GM18861 (cell line): Measurements from ENCODE around the gene EXOSC9.

Experiments
- ATAC-seq: cut with Tn5 transposase; IDR thresholded peaks from one replicate; pipeline ENCODE4 v1.9.1; 2021; ENCODE audit not compliant: unreplicated experiment

EXOSC9 gene

DNA sequence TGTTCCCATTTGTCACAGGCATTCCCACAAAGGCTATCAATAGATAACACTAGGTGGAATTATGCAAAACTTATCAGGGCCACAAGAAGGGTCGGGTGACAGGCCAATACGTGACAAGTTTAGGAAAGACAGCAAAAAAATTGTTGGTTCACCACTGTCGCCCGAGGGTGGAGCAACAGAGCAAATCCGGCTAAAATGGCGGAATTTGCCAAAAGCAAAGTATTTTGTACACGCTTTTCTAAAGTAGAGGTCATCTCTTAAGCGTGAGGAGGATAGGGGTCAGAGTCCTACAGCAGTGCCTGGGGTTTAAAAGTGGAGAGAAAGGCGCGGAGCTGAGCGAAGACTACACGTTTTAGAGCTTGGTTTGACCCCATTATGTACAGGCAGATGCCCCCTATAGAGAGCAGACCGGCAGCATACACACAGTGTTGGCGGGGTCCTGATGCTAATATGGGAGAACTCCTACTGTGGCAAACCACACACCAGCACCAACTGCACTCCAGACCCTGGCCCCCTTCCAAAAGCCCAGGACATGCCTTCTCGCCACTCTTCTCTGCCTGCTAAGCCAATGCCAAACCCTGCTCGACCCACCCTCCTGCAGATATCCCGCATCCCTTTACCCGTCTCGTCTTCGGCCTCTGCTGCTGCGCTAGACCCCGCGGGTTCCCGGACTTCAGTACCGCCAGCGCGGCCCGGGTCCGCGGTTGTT, 21.8 kb downstream of the EXOSC9 start:
- peak; percentile 41 for ATAC-seq

DNA sequence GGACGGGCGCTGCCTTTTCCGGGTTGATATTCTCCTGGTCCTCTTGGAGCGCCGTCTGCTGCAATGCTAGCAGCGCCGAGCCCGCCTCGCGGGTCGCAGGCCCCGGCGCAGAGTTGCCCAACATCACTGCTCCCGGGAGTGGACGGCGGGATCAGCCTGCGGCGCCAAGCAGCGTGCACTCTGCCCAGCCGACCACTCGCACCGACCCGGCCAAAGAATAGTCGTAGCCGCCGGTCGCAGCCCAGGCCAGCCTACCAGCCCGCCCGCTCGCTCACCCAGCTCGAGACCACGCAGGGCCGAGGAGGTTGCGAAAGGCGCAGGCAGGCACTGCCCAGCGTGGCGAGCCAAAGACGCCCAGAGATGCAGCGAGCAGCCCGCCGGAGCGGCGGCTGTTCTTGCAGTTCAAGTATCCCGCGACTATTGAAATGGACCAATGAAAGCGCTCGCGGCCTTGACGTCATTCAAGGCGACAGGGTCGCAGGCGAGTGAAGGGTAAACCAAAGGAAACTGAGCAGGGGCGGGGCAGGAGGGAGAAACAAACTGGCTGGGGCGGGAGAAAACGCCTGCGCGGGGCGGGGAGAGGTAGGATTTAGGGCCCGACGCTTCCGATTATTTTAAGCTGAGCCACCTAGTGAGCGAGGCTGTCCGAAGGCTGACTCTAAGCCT, 22.5 kb downstream of the EXOSC9 start, which contains the start of gene CCNA2:
TSS of gene CCNA2 (minus strand) at position 379 of the 666 bp plus-strand sequence. CDS start at position 124, 255 bp downstream.
- ATAC-seq, result peak; percentile 89

DNA sequence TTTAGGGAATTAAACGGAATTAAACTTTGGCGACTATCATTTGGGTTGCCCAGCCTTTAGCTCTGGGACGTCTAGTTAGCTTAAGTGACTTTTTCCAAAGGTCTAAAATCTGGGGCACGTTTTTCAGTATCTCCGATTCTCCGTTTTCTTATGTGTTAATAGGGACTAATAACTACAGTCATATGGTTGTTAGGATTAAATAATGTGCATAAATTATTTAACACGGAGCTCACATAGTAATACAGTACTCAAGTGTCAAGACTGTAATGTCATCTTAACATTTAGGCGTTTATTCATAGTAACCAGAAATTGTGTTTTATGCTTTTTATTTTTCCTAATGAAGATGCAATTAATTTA, 23.0 kb downstream of the EXOSC9 start:
- ATAC-seq, result no peak

DNA sequence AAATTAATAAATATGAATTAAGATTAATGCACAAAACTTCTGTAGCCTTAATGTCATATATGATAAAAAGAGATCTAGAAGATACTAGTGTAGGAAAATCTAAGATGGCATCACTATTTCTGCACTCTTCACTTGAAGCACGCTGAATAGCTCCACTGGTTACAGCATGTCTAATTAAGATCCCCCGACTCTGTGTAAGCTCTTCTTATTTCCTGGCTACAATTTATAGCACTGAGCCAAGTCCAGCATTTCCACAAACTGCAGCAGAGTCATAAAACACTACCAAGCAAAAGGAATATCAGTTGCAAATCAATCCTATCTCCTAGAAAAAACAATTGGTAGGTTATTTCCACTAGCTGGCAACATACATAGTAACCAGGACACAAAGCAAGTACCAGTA, 23.8 kb downstream of the EXOSC9 start:
- no peak for ATAC-seq

DNA sequence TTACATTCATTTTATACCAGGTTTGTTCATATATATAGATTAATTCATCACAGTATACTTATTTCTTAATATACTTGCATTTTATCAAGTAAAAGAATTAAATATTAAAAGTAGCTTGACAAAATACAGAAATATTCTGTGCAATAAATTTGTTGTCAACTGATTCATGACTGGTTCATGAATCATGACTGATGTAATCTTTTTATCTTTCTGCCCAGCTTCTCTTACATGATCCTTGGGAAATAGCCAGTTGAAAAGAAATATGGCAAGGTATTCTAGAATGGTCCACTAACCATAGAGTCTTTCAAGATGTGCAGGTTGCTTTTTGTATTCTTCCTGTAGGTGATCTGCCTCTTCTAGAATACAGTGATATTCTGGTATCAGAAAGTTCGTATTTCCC, 26.7 kb downstream of the EXOSC9 start:
- no peak for ATAC-seq

DNA sequence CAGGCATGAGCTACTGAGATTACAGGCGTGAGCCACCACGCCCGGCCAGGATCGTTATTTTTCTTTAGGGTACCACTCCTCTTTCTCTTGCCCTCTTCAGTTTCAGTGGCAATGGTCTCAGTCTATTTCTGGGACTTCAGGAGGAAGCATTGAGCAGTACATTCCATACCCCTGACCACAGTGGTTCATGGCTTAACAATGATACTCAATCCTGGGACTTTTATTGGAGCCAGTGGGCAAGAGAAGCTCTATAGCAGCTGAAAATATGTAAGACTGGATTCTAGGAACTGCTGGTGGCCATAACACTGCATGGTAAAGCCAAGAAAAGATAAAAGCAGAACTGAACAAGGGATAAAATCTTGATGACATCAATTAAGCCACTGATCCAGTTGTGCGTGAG, 28.4 kb downstream of the EXOSC9 start:
- ATAC-seq, result no peak

DNA sequence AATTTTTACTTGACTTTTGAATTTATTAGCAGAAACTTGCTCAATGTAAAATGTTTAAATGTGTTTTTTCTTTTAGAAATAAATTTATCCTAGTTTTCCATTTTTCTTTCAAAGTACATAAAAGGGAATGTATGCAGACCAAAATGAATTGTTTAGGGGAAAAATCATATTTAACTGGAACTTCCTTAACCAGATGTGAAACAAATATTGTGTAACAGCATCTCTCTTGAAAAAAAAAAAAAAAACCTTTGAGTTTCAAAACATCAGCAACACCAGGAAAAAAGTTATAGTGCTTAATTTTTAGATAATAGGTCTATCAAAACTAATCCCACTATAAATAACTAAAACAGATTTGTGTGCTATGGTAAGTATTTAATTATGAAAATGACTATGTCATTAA, 37.0 kb downstream of the EXOSC9 start:
- no peak for ATAC-seq

DNA sequence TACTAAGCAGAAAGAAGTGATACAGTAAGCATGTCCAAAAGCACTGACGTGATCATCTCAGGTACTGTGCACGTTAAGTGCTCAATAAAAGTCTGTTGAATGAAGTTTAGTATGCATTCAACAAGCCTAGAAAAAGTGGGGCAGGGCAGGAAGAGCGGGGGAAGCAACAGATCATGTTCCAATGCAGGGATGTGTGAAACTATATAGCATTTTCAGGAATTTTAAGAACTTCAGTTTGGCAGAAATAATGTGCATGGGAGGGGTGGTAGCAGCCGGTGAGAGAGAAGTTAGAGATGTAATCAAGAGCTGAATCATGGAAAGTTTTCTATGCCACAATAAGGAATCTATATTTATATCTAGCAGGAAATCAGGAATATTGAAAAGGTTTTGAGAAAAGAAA, 41.7 kb downstream of the EXOSC9 start:
- ATAC-seq, result no peak

DNA sequence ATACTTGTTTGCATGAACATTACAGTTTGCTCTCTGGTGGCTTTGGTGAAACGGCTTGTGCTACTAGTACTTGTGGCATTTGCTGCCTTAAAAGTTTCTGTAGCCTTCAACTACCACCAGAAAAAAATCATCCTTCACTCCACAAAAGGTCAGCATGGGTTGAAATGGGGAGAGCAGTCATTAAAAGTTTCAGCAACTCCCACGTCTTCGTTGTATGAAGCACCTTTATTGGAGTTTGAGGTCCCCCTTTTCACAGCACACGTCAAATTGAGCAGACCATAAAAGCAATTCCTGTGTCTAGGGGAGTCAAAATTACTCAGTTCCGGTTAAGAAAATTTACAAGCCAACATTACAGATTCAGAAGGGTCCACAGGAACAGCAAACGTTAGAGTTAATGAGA, 45.5 kb downstream of the EXOSC9 start:
- no peak for ATAC-seq

DNA sequence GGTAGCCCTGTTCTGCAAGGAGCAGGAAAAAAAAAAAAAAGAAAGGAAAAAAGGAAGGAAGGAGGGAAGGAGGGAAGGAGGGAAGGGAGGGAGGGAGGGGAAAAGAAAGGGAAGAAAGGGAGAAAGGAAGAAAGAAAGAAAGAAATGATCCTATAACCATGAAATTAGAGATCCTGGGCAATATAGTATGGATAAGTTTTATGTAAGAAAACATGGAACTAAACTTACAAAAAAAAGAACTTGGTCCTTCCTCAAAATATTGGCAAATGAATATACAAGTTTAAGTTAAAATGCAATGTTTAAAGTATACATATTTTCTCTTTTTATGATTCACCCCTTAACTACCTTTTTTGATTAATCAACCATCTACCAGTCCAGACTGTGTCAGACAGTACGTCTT, 50.2 kb downstream of the EXOSC9 start:
- ATAC-seq, result no peak

DNA sequence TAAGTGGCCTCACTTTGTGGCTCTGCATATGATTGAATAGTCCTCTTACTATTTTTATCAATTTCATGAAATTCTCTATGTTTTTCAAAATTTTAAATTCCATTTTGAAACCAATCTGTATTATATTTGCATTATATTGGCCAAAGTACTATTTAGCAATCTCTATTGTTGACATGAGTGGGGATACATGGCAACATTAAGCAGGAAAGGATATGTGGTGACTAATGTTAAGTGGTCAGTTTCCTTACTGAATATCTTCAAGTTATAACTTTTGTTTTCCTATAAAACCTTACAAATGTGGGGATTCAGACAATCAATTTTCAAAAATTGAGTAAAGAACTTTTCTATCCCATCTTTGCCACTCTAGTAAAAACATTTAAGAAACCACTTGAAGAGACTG, 59.0 kb downstream of the EXOSC9 start:
- no peak for ATAC-seq

DNA sequence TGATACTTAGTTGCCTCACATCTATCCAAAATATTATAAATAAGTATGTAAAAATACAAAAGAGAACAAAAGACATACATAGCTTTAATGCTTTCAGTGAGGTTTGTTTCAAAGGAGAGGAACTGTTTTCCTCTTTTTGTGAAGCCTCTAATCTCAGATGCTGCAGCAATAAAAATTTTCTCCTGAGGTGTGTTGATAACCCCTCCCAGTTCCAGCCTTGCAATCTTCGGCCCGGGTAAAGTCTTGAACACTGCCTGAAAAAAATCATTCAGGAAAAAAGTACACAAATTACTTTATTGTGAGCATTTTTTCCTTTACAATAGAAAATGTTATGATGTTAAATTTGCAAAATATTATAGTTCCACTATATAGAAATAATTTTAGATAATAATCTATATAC, 60.3 kb downstream of the EXOSC9 start:
- ATAC-seq, result no peak

DNA sequence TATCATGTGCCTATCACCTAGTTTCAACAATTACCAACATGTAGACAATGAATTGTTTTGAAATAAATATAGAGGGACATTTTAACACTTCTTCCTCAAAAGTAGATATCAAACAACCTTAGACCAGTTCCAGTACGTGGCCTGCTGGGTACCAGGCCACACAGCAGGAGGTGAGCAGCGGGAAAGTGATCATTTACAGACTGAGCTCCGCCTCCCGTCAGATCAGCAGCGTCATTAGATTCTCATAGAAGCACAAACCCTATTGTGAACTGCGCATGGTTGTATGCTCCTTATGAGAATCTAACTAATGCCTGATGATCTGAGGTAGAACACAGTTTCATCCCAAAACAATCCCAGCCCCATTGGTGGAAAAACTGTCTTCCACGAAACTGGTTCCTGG, 62.7 kb downstream of the EXOSC9 start:
- ATAC-seq, result no peak
